ENCODE results near the gene AP5Z1.

DNA sequence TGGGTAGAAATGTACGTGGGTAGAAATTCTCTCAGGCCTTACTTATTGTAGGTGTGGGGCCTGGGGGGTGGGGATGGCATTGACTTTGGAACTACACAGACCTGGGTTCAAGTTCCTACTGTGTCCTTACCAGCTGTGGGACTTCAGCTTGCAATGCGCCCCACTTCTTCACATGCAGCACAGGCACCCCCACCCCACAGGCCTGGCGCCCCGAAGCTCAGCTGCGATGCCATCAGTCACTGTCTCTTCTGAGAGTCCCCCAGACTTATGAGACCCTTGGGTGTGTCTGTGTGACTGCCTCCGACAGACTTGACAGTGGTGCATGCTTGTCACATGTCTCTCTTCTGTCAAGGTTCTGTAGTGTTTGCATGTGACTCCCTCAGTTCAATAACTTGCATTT is 3.1 kb upstream of the AP5Z1 start:
- no peak for TF ChIP-seq POLR2A (IDR thresholded peaks at IDR 0.05)
- TF ChIP-seq, protein P1, sequence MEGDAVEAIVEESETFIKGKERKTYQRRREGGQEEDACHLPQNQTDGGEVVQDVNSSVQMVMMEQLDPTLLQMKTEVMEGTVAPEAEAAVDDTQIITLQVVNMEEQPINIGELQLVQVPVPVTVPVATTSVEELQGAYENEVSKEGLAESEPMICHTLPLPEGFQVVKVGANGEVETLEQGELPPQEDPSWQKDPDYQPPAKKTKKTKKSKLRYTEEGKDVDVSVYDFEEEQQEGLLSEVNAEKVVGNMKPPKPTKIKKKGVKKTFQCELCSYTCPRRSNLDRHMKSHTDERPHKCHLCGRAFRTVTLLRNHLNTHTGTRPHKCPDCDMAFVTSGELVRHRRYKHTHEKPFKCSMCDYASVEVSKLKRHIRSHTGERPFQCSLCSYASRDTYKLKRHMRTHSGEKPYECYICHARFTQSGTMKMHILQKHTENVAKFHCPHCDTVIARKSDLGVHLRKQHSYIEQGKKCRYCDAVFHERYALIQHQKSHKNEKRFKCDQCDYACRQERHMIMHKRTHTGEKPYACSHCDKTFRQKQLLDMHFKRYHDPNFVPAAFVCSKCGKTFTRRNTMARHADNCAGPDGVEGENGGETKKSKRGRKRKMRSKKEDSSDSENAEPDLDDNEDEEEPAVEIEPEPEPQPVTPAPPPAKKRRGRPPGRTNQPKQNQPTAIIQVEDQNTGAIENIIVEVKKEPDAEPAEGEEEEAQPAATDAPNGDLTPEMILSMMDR (IDR thresholded peaks at IDR 0.05), result no peak

Measured in transverse colon (tissue), 3 donors.